Measurements from ENCODE around the gene ST6GALNAC3.

DNA sequence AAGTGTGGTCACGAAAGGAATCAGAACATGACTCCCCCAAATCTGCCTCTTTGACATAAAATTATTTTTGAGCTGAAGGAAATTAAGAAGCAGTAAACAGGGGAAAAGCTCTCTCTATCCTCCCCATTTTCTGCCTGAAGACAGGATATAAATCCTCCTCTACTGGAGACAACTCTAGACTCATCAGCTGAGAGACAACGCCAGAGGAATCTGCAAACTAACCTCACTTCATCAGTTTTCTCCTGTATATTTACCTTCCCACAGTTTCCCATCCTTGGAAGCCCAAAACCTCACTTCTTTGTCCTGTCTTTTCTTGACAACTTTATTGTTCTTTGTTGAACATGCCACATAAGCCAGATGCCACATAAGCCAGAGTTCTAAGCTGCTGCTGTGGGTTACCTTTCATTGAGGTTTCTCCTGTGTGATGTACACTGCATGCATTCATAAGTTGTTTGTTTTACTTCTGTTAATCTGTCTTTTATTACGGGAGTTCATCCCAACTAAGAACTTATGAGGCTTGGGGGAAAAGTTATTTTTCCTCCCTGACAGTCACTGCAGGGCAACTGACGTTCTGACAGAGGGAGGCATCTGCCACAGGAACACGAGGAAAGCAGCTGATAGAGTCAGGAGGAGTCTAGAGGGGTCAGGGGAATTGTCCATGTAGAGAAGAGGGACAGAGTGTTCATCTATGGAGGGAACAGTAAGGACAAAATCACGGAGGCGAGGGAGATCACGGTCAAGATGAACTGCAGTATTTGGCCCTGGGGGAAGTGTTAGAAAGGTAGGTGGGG, 19.2 kb downstream of the ST6GALNAC3 start:
- TF ChIP-seq, protein P1, sequence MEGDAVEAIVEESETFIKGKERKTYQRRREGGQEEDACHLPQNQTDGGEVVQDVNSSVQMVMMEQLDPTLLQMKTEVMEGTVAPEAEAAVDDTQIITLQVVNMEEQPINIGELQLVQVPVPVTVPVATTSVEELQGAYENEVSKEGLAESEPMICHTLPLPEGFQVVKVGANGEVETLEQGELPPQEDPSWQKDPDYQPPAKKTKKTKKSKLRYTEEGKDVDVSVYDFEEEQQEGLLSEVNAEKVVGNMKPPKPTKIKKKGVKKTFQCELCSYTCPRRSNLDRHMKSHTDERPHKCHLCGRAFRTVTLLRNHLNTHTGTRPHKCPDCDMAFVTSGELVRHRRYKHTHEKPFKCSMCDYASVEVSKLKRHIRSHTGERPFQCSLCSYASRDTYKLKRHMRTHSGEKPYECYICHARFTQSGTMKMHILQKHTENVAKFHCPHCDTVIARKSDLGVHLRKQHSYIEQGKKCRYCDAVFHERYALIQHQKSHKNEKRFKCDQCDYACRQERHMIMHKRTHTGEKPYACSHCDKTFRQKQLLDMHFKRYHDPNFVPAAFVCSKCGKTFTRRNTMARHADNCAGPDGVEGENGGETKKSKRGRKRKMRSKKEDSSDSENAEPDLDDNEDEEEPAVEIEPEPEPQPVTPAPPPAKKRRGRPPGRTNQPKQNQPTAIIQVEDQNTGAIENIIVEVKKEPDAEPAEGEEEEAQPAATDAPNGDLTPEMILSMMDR (IDR thresholded peaks at IDR 0.05): no peak
- no peak for TF ChIP-seq POLR2AphosphoS5 (IDR thresholded peaks at IDR 0.05; ENCODE audit: low read depth, low read length)
- TF ChIP-seq, protein P2, sequence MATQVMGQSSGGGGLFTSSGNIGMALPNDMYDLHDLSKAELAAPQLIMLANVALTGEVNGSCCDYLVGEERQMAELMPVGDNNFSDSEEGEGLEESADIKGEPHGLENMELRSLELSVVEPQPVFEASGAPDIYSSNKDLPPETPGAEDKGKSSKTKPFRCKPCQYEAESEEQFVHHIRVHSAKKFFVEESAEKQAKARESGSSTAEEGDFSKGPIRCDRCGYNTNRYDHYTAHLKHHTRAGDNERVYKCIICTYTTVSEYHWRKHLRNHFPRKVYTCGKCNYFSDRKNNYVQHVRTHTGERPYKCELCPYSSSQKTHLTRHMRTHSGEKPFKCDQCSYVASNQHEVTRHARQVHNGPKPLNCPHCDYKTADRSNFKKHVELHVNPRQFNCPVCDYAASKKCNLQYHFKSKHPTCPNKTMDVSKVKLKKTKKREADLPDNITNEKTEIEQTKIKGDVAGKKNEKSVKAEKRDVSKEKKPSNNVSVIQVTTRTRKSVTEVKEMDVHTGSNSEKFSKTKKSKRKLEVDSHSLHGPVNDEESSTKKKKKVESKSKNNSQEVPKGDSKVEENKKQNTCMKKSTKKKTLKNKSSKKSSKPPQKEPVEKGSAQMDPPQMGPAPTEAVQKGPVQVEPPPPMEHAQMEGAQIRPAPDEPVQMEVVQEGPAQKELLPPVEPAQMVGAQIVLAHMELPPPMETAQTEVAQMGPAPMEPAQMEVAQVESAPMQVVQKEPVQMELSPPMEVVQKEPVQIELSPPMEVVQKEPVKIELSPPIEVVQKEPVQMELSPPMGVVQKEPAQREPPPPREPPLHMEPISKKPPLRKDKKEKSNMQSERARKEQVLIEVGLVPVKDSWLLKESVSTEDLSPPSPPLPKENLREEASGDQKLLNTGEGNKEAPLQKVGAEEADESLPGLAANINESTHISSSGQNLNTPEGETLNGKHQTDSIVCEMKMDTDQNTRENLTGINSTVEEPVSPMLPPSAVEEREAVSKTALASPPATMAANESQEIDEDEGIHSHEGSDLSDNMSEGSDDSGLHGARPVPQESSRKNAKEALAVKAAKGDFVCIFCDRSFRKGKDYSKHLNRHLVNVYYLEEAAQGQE (IDR thresholded peaks at IDR 0.05; ENCODE audit: insufficient read depth in 1 of 2, low read depth in 2 of 2, low read length in 1 of 2): no peak
